ENCODE data around the gene TSHZ2.

Gene TSHZ2

DNA sequence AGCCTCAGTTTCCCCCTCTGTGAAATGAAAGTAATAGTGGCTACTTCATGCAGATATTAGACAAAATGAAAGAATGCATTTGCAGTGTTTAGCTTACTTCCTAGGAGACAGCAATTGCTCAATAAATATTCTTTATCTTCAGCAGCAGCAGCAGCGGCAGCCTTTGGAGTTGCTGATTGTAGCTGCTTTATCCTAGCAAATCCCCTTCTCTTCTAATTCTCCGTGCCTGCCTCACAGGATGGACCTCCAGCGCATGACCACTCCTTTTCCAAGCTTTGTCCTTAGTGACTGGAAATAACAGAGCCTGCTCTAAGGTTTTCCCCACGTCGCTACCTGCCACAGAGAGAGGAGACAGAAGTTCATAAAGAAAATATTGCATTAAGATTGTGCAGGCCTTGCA, 279.8 kb downstream of the TSHZ2 start:
- TF ChIP-seq, protein P1, sequence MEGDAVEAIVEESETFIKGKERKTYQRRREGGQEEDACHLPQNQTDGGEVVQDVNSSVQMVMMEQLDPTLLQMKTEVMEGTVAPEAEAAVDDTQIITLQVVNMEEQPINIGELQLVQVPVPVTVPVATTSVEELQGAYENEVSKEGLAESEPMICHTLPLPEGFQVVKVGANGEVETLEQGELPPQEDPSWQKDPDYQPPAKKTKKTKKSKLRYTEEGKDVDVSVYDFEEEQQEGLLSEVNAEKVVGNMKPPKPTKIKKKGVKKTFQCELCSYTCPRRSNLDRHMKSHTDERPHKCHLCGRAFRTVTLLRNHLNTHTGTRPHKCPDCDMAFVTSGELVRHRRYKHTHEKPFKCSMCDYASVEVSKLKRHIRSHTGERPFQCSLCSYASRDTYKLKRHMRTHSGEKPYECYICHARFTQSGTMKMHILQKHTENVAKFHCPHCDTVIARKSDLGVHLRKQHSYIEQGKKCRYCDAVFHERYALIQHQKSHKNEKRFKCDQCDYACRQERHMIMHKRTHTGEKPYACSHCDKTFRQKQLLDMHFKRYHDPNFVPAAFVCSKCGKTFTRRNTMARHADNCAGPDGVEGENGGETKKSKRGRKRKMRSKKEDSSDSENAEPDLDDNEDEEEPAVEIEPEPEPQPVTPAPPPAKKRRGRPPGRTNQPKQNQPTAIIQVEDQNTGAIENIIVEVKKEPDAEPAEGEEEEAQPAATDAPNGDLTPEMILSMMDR (conservative IDR thresholded peaks at IDR 0.05; ENCODE audit: low read length), result no peak
- no peak overlapping the region for H3K4me3 ChIP-seq (ENCODE audit: low read length)
- DNase-seq (ENCODE audit: low read depth), result no peak

DNA sequence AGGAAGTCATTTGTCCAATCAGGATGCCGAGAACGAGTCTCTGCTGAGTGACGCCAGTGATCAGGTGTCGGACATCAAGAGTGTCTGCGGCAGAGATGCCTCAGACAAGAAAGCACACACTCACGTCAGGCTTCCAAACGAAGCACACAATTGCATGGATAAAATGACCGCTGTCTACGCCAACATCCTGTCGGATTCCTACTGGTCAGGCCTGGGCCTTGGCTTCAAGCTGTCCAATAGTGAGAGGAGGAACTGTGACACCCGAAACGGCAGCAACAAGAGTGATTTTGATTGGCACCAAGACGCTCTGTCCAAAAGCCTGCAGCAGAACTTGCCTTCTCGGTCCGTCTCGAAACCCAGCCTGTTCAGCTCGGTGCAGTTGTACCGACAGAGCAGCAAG, 281.5 kb downstream of the TSHZ2 start:
- no peak overlapping the region for H3K4me3 ChIP-seq (ENCODE audit: low read length)
- TF ChIP-seq, protein P1 (conservative IDR thresholded peaks at IDR 0.05; ENCODE audit: low read length), result no peak
- DNase-seq (ENCODE audit: low read depth), result no peak

DNA sequence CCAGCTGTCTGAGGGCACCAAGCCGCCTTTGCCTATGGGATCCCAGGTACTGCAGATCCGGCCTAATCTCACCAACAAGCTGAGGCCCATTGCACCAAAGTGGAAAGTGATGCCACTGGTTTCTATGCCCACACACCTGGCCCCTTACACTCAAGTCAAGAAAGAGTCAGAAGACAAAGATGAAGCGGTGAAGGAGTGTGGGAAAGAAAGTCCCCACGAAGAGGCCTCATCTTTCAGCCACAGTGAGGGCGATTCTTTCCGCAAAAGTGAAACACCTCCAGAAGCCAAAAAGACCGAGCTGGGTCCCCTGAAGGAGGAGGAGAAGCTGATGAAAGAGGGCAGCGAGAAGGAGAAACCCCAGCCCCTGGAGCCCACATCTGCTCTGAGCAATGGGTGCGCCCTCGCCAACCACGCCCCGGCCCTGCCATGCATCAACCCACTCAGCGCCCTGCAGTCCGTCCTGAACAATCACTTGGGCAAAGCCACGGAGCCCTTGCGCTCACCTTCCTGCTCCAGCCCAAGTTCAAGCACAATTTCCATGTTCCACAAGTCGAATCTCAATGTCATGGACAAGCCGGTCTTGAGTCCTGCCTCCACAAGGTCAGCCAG, 283.0 kb downstream of the TSHZ2 start:
- H3K4me3 ChIP-seq (ENCODE audit: low read length), result no peak overlapping the region
- DNase-seq (ENCODE audit: low read depth), result no peak
- TF ChIP-seq, protein P1 (conservative IDR thresholded peaks at IDR 0.05; ENCODE audit: low read length), result no peak

DNA sequence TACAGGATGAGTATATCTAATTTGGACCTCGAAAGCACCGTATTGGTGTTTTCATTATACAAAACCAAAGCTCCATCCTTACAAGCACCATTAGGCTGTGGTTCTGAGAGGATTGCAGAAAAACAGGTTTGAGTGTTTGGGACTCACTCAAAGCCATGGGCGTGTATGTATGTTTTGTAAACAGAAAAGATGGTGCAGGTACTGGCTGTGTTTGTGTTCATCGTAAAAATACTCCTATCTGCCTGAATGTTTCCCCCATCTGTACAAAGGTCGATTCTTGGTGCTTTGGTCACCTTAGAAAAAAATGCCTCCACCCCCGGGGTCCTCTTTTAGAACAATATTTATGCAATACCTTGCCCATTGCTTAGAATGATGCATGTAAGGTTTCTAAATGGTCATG, 286.6 kb downstream of the TSHZ2 start:
- no peak for DNase-seq (ENCODE audit: low read depth)
- TF ChIP-seq, protein P1 (conservative IDR thresholded peaks at IDR 0.05; ENCODE audit: low read length), result no peak
- no peak overlapping the region for H3K4me3 ChIP-seq (ENCODE audit: low read length)

DNA sequence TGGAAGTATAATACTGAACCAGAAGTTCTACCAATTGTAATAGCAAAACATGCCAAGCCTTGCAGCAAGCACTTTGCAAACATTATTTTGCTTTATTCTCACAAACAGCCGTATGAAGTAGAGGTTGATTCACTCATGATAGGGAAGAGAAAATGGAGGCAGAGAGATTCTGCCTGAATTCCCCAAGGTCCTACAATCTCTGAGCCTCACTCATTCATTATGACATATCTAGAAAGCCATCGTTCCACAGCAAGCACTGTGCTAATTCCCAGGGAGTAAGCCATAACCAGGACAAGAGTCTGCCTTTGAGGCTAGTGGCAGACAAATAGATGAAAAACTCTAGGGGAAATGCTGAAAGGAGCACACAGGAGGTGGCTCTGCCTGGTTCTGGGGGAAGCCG, 288.0 kb downstream of the TSHZ2 start:
- TF ChIP-seq, protein P1 (conservative IDR thresholded peaks at IDR 0.05; ENCODE audit: low read length), result no peak
- DNase-seq (ENCODE audit: low read depth), result no peak
- H3K4me3 ChIP-seq (ENCODE audit: low read length), result no peak overlapping the region

DNA sequence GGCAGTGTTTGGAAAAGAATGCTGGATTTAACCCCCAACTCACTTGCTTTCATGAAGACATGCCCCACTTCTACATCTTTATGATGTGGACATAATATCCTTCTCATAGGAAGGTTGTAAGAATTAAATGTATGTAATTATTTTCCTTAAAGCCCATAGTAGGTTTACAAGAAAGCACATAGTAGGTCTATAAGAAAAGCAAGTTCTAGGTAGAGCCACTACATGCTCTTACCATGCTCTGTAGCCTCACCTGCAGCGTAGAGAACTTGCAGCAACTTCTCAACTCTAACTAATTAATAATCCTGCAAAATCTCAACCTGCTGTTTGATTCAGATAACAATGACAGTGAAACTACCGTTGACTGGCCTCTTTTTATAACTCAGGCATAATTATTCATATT, 288.4 kb downstream of the TSHZ2 start:
- no peak for DNase-seq (ENCODE audit: low read depth)
- H3K4me3 ChIP-seq (ENCODE audit: low read length), result no peak overlapping the region
- TF ChIP-seq, protein P1 (conservative IDR thresholded peaks at IDR 0.05; ENCODE audit: low read length), result no peak

DNA sequence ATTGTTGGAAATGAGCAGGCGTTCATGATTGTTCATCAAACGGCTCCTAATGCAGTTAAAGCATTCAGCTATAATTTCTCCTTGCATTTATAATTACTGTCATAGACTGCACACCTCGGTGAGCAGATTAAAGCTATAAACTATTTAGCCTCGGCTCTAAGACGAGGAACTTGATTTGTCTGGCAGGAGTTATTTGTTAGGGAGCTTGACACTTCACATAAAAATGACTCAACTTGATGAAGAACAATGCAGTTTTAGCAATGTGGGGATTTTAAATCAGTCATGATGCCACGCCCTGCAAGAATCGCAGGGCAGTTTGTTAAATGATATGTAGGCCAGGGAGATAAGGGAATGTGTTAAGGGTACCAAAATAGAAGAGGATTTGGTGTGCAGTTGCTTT, 290.2 kb downstream of the TSHZ2 start:
- H3K4me3 ChIP-seq (ENCODE audit: low read length), result no peak overlapping the region
- no peak for DNase-seq (ENCODE audit: low read depth)
- TF ChIP-seq, protein P1 (conservative IDR thresholded peaks at IDR 0.05; ENCODE audit: low read length), result no peak
